Measurements from ENCODE around the gene GUK1. TPM values are rescaled to one million over a fixed set of nuclear protein-coding genes. Genes with fewer than 3 reads are reported as not detected.

Gene GUK1
- total and polyA plus RNA-seq, 2 of the 8 experiments (the other 6 are each of a cell fraction or from before 2014, with no cell fraction given), result 68.5 to 183 TPM

GRCh38 chr1:228166170-228166936 is 26.3 kb downstream of the GUK1 start:
- no peak overlapping the region for H4K8ac ChIP-seq (ENCODE audit: extremely low read depth, insufficient read depth, low read length)
- peak overlapping the region in 3 of 4 experiments; percentile 93 to 98 (median 97); a peak in 5 of 7 replicates for H3K9ac ChIP-seq (replicated peaks in 1 of 4; ENCODE audit: extremely low read depth in 1 of 4, low read depth in 3 of 4, low read length in 3 of 4)
- WGBS, 2 experiments (ENCODE audit: extremely low coverage in 1 of 2, insufficient coverage in 1 of 2, insufficient read length in 1 of 2, insufficient replicate concordance in 2 of 2, low coverage in 1 of 2, low lambda C conversion rate in 2 of 2, missing lambda C conversion rate in 1 of 2), result 39% methylated on average over 21 of the region's 26 CpGs; no CpG with 5 or more reads in 1 of the 2 experiments
- TF ChIP-seq YY1 (IDR thresholded peaks at IDR 0.05; ENCODE audit: low read depth, low read length), result no peak
- TF ChIP-seq, protein P1, sequence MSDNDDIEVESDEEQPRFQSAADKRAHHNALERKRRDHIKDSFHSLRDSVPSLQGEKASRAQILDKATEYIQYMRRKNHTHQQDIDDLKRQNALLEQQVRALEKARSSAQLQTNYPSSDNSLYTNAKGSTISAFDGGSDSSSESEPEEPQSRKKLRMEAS (IDR thresholded peaks at IDR 0.05), result no peak
- no peak for TF ChIP-seq MAFK (IDR thresholded peaks at IDR 0.05; ENCODE audit: low read depth, low read length)
- no peak for TF ChIP-seq ATF2 (IDR thresholded peaks at IDR 0.05; ENCODE audit: low read length)
- TF ChIP-seq, protein P2, sequence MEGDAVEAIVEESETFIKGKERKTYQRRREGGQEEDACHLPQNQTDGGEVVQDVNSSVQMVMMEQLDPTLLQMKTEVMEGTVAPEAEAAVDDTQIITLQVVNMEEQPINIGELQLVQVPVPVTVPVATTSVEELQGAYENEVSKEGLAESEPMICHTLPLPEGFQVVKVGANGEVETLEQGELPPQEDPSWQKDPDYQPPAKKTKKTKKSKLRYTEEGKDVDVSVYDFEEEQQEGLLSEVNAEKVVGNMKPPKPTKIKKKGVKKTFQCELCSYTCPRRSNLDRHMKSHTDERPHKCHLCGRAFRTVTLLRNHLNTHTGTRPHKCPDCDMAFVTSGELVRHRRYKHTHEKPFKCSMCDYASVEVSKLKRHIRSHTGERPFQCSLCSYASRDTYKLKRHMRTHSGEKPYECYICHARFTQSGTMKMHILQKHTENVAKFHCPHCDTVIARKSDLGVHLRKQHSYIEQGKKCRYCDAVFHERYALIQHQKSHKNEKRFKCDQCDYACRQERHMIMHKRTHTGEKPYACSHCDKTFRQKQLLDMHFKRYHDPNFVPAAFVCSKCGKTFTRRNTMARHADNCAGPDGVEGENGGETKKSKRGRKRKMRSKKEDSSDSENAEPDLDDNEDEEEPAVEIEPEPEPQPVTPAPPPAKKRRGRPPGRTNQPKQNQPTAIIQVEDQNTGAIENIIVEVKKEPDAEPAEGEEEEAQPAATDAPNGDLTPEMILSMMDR (IDR thresholded peaks at IDR 0.05; ENCODE audit: control extremely low read depth in 1 of 3, insufficient read depth in 1 of 3, low read depth in 1 of 3, low read length in 3 of 3), result peak in 1 of 3 experiments; percentile 22; a peak in 1 of 4 replicates
- no peak for TF ChIP-seq SP2 (IDR thresholded peaks at IDR 0.05; ENCODE audit: low read length)

More at GRCh38 chr1:228166170-228166936, 26.3 kb downstream of the GUK1 start:
- no peak overlapping the region for H2AK5ac ChIP-seq (ENCODE audit: low read depth, low read length)
- H3K79me2 ChIP-seq (ENCODE audit: control insufficient read depth in 1 of 2, insufficient read depth in 2 of 2, low read length in 2 of 2), result peaks cover 0 to 23% of the 10 kb centered on the region in 2 experiments; a peak in 2 of 4 replicates
- peak overlapping the region; percentile 54 to 79 (median 62) for H3K4me3 ChIP-seq (ENCODE audit: extremely low read depth in 1 of 4, insufficient read depth in 2 of 4, low read depth in 3 of 4, low read length in 4 of 4)
- no peaks in the 10 kb centered on the region for H3K9me3 ChIP-seq (ENCODE audit: insufficient read depth in 2 of 2, low read depth in 1 of 2, low read length in 1 of 2)
- H2BK5ac ChIP-seq (ENCODE audit: low read depth, low read length), result peak overlapping the region; percentile 66; the same call in 1 of the 2 replicates
- H3K23ac ChIP-seq (ENCODE audit: insufficient read length), result no peak overlapping the region
- no peak overlapping the region for H3K14ac ChIP-seq (ENCODE audit: insufficient read length)
- H2BK15ac ChIP-seq (ENCODE audit: low read length), result no peak overlapping the region; the same call in 1 of the 2 replicates
- H2BK12ac ChIP-seq (ENCODE audit: low read depth, low read length), result no peak overlapping the region
- H3K4me2 ChIP-seq (ENCODE audit: insufficient read depth in 1 of 2, low read depth in 2 of 2, low read length in 2 of 2), result peak overlapping the region; percentile 28 to 91
- no peaks in the 10 kb centered on the region for H3K36me3 ChIP-seq (ENCODE audit: control insufficient read depth in 2 of 4, insufficient read depth in 4 of 4, low read length in 3 of 4)
- H3K4me1 ChIP-seq (replicated peaks in 1 of 4; ENCODE audit: control insufficient read depth in 3 of 4, insufficient read depth in 4 of 4, low read length in 3 of 4), result peaks cover 0 to 12% (median 8%) of the 10 kb centered on the region in 4 experiments; a peak in 6 of 7 replicates
- H2AFZ ChIP-seq (ENCODE audit: low read length), result no peak overlapping the region
- no peak overlapping the region for H4K5ac ChIP-seq (ENCODE audit: insufficient read length, low read depth, low read length)
- DNase-seq (ENCODE audit: low read depth in 1 of 2, low spot score in 2 of 2), result peak in 1 of 2 experiments; percentile 78
- POLR2A ChIA-PET (ENCODE audit: partially characterized antibody), result interaction anchor here (0.7 to 6.5 kb wide), 13 partner anchors 8 to 189 kb away, joined by 3 to 44 read pairs (median 5); partner anchors contain the start of gene GUK1
- H3K18ac ChIP-seq (ENCODE audit: extremely low read depth, low read length), result no peak overlapping the region
- H3K79me1 ChIP-seq (ENCODE audit: low read depth, low read length), result peaks cover 2% of the 10 kb centered on the region; the same call in 1 of the 2 replicates
- no peak overlapping the region for H3K4ac ChIP-seq (replicated peaks; ENCODE audit: insufficient read length, low read depth, low read length)
- CTCF ChIA-PET (ENCODE audit: partially characterized antibody), result interaction anchor here (0.6 to 6.2 kb wide), 12 partner anchors 10 to 909 kb away, joined by 3 to 40 read pairs (median 6); partner anchors contain the start of gene GJC2
- peaks cover 6% of the 10 kb centered on the region; the same call in 1 of the 2 replicates for H3K23me2 ChIP-seq (ENCODE audit: low read depth, low read length)
- no peak overlapping the region for H4K91ac ChIP-seq (replicated peaks; ENCODE audit: insufficient read length, low read length)
- peak; percentile 73 for FAIRE-seq
- peaks cover 0 to 4% of the 10 kb centered on the region in 2 experiments for H4K20me1 ChIP-seq (replicated peaks in 1 of 2; ENCODE audit: control insufficient read depth in 1 of 2, insufficient read depth in 2 of 2, low read length in 2 of 2)
- H3K27me3 ChIP-seq (replicated peaks in 1 of 4; ENCODE audit: control insufficient read depth in 3 of 4, extremely low read depth in 1 of 4, insufficient read depth in 3 of 4, low read length in 3 of 4), result peaks cover 0 to 3% (median 0%) of the 10 kb centered on the region in 4 experiments; a peak in 2 of 7 replicates
- peak overlapping the region; percentile 99; the same call in 1 of the 2 replicates for H3K27ac ChIP-seq (ENCODE audit: low read depth, low read length)
- H2BK20ac ChIP-seq (ENCODE audit: low read length), result no peak overlapping the region
- H2BK120ac ChIP-seq (replicated peaks; ENCODE audit: low read depth, low read length), result no peak overlapping the region
- no peak overlapping the region for H3K56ac ChIP-seq (replicated peaks; ENCODE audit: insufficient read length, low read depth, low read length)
